ENCODE results near the gene NUDCD3.

NUDCD3 gene

GRCh38 chr7:44347546-44348114, 142.8 kb downstream of the NUDCD3 start:
- DNase-seq, result no peak

GRCh38 chr7:44346063-44346462, 144.4 kb downstream of the NUDCD3 start:
- DNase-seq, result no peak

- no peak for DNase-seq
Observed at GRCh38 chr7:44341401-44341800, 149.1 kb downstream of the NUDCD3 start.

DNA sequence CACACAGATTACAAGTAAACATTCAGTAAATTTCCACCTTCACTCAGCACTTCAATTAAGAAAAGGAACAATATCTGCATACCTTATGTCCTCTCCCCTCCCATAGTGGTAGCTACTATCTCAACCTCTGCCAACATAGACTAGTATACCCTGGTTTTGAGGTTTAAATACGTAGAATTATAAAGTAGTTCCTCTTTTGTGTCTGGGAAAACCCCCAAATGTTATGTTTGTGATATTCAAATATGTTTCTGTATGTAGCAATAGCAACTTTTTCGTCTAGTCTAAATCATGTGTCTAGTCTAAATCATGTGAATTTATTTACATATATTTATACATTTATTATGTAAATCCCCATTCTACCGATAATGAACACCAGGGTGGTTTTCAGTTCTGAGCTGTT, 151.9 kb downstream of the NUDCD3 start:
- DNase-seq, result no peak

GRCh38 chr7:44336491-44336890, 154.0 kb downstream of the NUDCD3 start:
- DNase-seq, result no peak

- DNase-seq, result no peak
Observed at GRCh38 chr7:44335184-44335583, 155.3 kb downstream of the NUDCD3 start.

DNA sequence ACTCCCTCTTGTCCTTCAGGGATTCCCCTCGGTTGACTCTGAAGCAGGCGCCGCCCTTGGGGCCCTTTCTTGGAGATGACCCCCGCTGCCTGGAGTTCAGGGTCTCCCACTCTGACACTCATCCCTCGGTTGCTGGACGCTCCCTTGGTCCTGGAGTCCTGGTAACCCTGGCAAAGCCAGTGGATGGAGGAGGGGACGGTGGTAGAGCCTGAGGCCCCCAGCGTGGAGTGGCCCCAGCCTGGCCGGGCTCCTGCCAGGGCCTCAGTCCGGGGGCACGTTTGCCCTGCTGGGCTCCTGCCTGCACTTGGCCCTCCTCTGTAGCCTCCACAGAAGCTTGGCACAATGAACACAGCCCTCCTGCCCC, 155.7 kb downstream of the NUDCD3 start:
- no peak for DNase-seq

GRCh38 chr7:44333911-44334733, 156.3 kb downstream of the NUDCD3 start:
- DNase-seq, result no peak

- no peak for DNase-seq
Observed at GRCh38 chr7:44331682-44332081, 158.8 kb downstream of the NUDCD3 start.

DNA sequence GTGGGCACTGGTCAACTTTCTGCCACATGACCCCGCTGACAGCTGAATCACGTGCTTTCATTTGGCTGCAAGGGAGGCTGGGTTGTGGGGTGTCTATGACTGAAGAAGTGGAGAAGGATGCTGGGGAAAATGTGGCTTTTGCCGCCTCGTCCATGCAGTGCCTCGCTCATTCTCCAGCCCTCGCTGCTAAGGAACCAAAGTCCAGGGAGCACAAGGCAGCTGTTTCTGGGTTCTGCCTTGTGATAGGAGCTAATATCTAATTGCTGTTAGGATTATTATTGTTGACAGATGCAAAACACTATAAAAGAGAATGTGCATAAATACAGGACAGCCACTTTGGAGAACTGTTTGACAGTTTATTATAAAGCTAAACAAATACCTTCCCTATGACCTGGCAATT, 160.1 kb downstream of the NUDCD3 start:
- no peak for DNase-seq

DNA sequence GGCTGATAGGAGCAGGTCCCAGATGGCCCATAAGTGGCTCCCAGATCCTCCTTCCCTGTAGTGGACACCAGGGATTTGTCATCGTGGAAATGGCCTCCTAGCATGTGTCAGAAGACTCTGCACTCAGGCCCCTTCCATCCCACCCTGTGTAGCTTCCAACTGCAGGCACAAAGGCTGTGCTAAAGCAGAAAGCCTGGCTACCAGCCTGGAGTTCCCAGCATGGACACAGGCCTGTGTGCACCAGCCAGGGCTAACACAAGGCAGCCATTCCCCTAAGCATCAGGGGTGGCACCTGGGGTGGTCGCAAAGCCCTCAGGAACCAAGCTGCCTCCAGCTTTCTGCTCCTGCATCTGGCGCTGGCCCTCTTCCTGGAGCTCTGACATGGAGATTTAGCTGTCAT, 160.6 kb downstream of the NUDCD3 start:
- no peak for DNase-seq
